SK-N-MC (cell line): ENCODE data around the gene FNDC5.

Experiments
- EZH2 ChIP-seq: fragments of 200-600 bp; sonication (generic); IDR thresholded peaks from one replicate; pipeline ENCODE4 v1.6.1; 2017; ENCODE audit warnings: antibody characterized with exemption
- POLR2AphosphoS5 ChIP-seq: IDR thresholded peaks from 2 replicates; pipeline ENCODE4 v1.6.1; 2012; ENCODE audit warnings: mild to moderate bottlenecking, low read depth, low read length, borderline replicate concordance

GRCh38 chr1:32881291-32881690, 10.6 kb upstream of the FNDC5 start:
- TF ChIP-seq POLR2AphosphoS5 = no peak
- TF ChIP-seq EZH2 = no peak
